Stimulated activated CD8-positive, alpha-beta memory T cell treated with anti-CD3 and anti-CD28 coated beads, Interleukin-15, amount 100 ng/mL, for 1 hour (primary cell): Measurements from ENCODE around the gene DIP2A.

Experiments
- DNase-seq: peaks from one replicate; pipeline ENCODE4 v3.0.0-alpha.2; 2020; ENCODE audit warnings: low read depth

The DIP2A gene

GRCh38 chr21:46527801-46528200, 69.1 kb downstream of the DIP2A start:
- no peak for DNase-seq

GRCh38 chr21:46532080-46532479, 73.4 kb downstream of the DIP2A start:
- DNase-seq = no peak

GRCh38 chr21:46537026-46537425, 78.3 kb downstream of the DIP2A start:
- DNase-seq = no peak

- DNase-seq = no peak
These were observed 79.6 kb downstream of the DIP2A start for GRCh38 chr21:46538262-46538661.

- DNase-seq = no peak
These were observed 80.4 kb downstream of the DIP2A start for GRCh38 chr21:46538851-46539666.

GRCh38 chr21:46540087-46540710, 81.5 kb downstream of the DIP2A start:
- no peak for DNase-seq

GRCh38 chr21:46542588-46543124, 84.0 kb downstream of the DIP2A start:
- no peak for DNase-seq

GRCh38 chr21:46543306-46543705, 84.6 kb downstream of the DIP2A start:
- no peak for DNase-seq

- DNase-seq = no peak
These were observed 85.3 kb downstream of the DIP2A start for GRCh38 chr21:46544003-46544402.

- DNase-seq = no peak
These were observed 86.1 kb downstream of the DIP2A start for GRCh38 chr21:46544824-46545223.

GRCh38 chr21:46545363-46545762, 86.7 kb downstream of the DIP2A start:
- DNase-seq = no peak

- no peak for DNase-seq
These were observed 87.2 kb downstream of the DIP2A start for GRCh38 chr21:46545911-46546310.

GRCh38 chr21:46546799-46547198, 88.1 kb downstream of the DIP2A start:
- DNase-seq = no peak

- no peak for DNase-seq
These were observed 91.0 kb downstream of the DIP2A start for GRCh38 chr21:46549650-46550049.

GRCh38 chr21:46550116-46550941, 91.6 kb downstream of the DIP2A start:
- DNase-seq = no peak

- DNase-seq = no peak
These were observed 93.0 kb downstream of the DIP2A start for GRCh38 chr21:46551636-46552241.

- DNase-seq = no peak
These were observed 93.6 kb downstream of the DIP2A start for GRCh38 chr21:46552274-46552673.

- DNase-seq = no peak
These were observed 94.2 kb downstream of the DIP2A start for GRCh38 chr21:46552865-46553379.

GRCh38 chr21:46553993-46554392, 95.3 kb downstream of the DIP2A start:
- DNase-seq = no peak

- DNase-seq = no peak
These were observed 95.9 kb downstream of the DIP2A start for GRCh38 chr21:46554431-46555224.

- no peak for DNase-seq
These were observed 96.5 kb downstream of the DIP2A start for GRCh38 chr21:46555225-46555617.
